Left lobe of liver (tissue), 2 donors: Measurements from ENCODE around the gene CHST9. TPM values are rescaled to one million over a fixed set of nuclear protein-coding genes. Genes with fewer than 3 reads are reported as not detected.
"Not testable (repeated sequence)": the region's sequence is repeated elsewhere in the genome, so short reads cannot be mapped to it uniquely, and the experiment has no call there.

Source experiments
- ATAC-seq: fragments of 200-7000 bp; cut with Tn5 transposase; one replicate; pipeline ENCODE4 v1.9.1; 2020; ENCODE audit warnings: mild to moderate bottlenecking, moderate library complexity
- DNase-seq: peaks from one replicate; pipeline ENCODE4 v3.0.0-alpha.2; 2020; ENCODE audit warnings: low spot score
- total RNA-seq: library from RNA; stranded (reverse); gene quantifications from one replicate; pipeline ENCODE4 v1.2.1, GENCODE V29; 2021
- donor health status: DM: no; HTN: no; CAD: no; lungs with moderate emphysema.
- donor health status: DM: no; HTN: yes; CAD: no.

CHST9 gene
- total RNA-seq, 1 donor from 2014 or later = 3.1 TPM

- ATAC-seq (no peak), DNase-seq (no peak)
These were observed 241.2 kb downstream of the CHST9 start for GRCh38 chr18:26943906-26944305.

- DNase-seq = no peak
- ATAC-seq = no peak
These were observed 243.5 kb downstream of the CHST9 start for GRCh38 chr18:26941584-26941983.

GRCh38 chr18:26940744-26941398 is 244.2 kb downstream of the CHST9 start:
- DNase-seq (no peak), ATAC-seq (no peak)

- no peak for ATAC-seq
These were observed 253.4 kb downstream of the CHST9 start for GRCh38 chr18:26931659-26932058.

GRCh38 chr18:26930630-26931029 is 254.5 kb downstream of the CHST9 start:
- no peak for ATAC-seq
- DNase-seq = no peak

More at GRCh38 chr18:26931659-26932058, 253.4 kb downstream of the CHST9 start:
- DNase-seq = no peak

GRCh38 chr18:26928670-26929313 is 256.3 kb downstream of the CHST9 start:
- ATAC-seq (no peak), DNase-seq (no peak)

- ATAC-seq, DNase-seq: not testable (repeated sequence)
These were observed 257.3 kb downstream of the CHST9 start for GRCh38 chr18:26927822-26928221.

GRCh38 chr18:26926066-26926675 is 258.9 kb downstream of the CHST9 start:
- no peak for DNase-seq
- ATAC-seq = no peak

GRCh38 chr18:26925313-26925712 is 259.8 kb downstream of the CHST9 start:
- ATAC-seq = no peak
- no peak for DNase-seq

GRCh38 chr18:26922313-26922712 is 262.8 kb downstream of the CHST9 start:
- ATAC-seq (no peak), DNase-seq (no peak)

- ATAC-seq = peak; percentile 96
- peak; percentile 69 for DNase-seq
These were observed 264.5 kb downstream of the CHST9 start for GRCh38 chr18:26920644-26921043.

GRCh38 chr18:26919627-26920026 is 265.5 kb downstream of the CHST9 start:
- ATAC-seq = no peak
- no peak for DNase-seq

GRCh38 chr18:26919201-26919600 is 265.9 kb downstream of the CHST9 start:
- DNase-seq = no peak
- ATAC-seq = no peak

GRCh38 chr18:26911840-26912239 is 273.3 kb downstream of the CHST9 start:
- DNase-seq (no peak), ATAC-seq (no peak)

- no peak for ATAC-seq
- no peak for DNase-seq
These were observed 275.4 kb downstream of the CHST9 start for GRCh38 chr18:26909599-26910290.

- ATAC-seq (no peak), DNase-seq (no peak)
These were observed 276.2 kb downstream of the CHST9 start for GRCh38 chr18:26908906-26909305.

- no peak for ATAC-seq
- no peak for DNase-seq
These were observed 282.8 kb downstream of the CHST9 start for GRCh38 chr18:26902291-26902690.

- no peak for DNase-seq
- no peak for ATAC-seq
These were observed 284.1 kb downstream of the CHST9 start for GRCh38 chr18:26901020-26901419.

- no peak for DNase-seq
- ATAC-seq = peak; percentile 13
These were observed 290.7 kb downstream of the CHST9 start for GRCh38 chr18:26894426-26894825.

GRCh38 chr18:26893996-26894395 is 291.1 kb downstream of the CHST9 start:
- no peak for DNase-seq

GRCh38 chr18:26888259-26888658 is 296.8 kb downstream of the CHST9 start:
- no peak for ATAC-seq

More at GRCh38 chr18:26893996-26894395, 291.1 kb downstream of the CHST9 start:
- peak; percentile 49 for ATAC-seq

More at GRCh38 chr18:26888259-26888658, 296.8 kb downstream of the CHST9 start:
- DNase-seq = no peak
